ENCODE results near the gene ZSCAN20.

The ZSCAN20 gene

DNA sequence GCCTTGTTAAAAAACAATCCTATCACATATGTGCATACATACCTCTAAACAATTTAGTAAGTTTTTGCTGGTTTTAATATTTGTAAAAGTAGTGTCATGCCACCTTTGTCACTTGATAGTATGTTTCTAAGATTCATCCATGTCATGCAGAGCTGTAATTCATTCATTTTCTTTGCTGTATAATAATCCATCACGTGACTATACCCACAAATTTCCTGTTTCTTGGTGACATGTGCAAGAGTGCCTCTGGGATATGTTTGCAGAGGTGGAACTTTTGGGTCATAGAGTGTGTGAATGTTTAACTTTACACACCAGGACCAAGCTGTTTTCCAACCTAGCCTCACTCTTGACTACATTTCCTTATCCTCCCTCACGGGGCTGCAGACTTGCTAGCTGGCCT is 62.9 kb downstream of the ZSCAN20 start:
- no peak for DNase-seq (ENCODE audit: low spot score)

DNA sequence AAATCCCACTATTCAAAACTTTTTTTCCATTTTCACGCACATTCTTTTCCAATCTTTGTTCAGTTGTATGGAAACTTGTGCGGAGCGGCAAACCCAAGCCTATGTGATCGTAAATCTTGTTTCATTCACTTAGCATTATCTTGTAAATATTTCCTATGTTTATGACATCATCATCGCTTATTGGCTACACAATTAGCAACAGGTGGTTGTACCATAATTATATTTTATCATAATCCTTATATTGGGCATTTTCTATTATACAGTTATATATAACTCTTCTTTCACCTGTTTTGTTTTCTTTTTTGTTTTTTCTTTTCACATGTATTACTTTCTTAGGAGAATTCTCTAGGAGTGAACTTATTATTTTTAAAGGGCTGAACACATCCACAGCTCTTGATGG is 65.4 kb downstream of the ZSCAN20 start:
- no peak for DNase-seq (ENCODE audit: low spot score)

- DNase-seq (ENCODE audit: low spot score): no peak
Measured at GRCh38 chr1:33541966-33542365, 69.5 kb downstream of the ZSCAN20 start.
